ENCODE data around the gene CDK15. TPM values are rescaled to one million over a fixed set of nuclear protein-coding genes. Genes with fewer than 3 reads are reported as not detected.
"Not testable (repeated sequence)": the region's sequence is repeated elsewhere in the genome, so short reads cannot be mapped to it uniquely, and the experiment has no call there.

CDK15 gene
- under 1 TPM; 0.73 to 0.84 TPM for total RNA-seq
- polyA plus RNA-seq (ENCODE audit: insufficient read length in 6 of 6), result under 1 TPM; 0.20 to 0.48 (median 0.38) TPM
- long read RNA-seq, donor 1, result 0 reads
- long read RNA-seq, donor 2, result 0 reads
- long read RNA-seq, donor 3, result 0 reads
- long read RNA-seq, donor 4, result 0 reads
- long read RNA-seq, donor 5, partial matches to known transcripts, result 25 of 25 reads
- long read RNA-seq, donor 5, other reads (novel, unspliced or antisense), result 0 of 25 reads
- long read RNA-seq, donor 6, result 0 reads
- long read RNA-seq, donor 7, result 0 reads
- long read RNA-seq, donor 8, result 0 reads
- long read RNA-seq, donor 9, result 0 reads
- long read RNA-seq, donor 10, result 0 reads
- long read RNA-seq, donor 11, result 0 reads
- long read RNA-seq, donor 12, result 0 reads

GRCh38 chr2:201806442-201807170, at the start of gene CDK15:
TSS of gene CDK15 (plus strand) at chr2:201806537. CDS start at chr2:201806665, 128 bp downstream.
- Histone ChIP-seq H3K36me3 (no peaks in the 10 kb centered on the region), H3K27ac (peak within 1 kb of the TSS in 1 of 2 donors; percentile 42), H3K4me3 (no peak within 1 kb of the TSS), H3K27me3 (peaks cover 0 to 10% of the 10 kb centered on the region in 2 donors), H3K9me3 (no peaks in the 10 kb centered on the region), H3K4me1 (no peaks in the 10 kb centered on the region)
- ATAC-seq (peak; percentile 47), DNase-seq (peak in 1 of 4 donors; percentile 26)
- TF ChIP-seq, protein P1, sequence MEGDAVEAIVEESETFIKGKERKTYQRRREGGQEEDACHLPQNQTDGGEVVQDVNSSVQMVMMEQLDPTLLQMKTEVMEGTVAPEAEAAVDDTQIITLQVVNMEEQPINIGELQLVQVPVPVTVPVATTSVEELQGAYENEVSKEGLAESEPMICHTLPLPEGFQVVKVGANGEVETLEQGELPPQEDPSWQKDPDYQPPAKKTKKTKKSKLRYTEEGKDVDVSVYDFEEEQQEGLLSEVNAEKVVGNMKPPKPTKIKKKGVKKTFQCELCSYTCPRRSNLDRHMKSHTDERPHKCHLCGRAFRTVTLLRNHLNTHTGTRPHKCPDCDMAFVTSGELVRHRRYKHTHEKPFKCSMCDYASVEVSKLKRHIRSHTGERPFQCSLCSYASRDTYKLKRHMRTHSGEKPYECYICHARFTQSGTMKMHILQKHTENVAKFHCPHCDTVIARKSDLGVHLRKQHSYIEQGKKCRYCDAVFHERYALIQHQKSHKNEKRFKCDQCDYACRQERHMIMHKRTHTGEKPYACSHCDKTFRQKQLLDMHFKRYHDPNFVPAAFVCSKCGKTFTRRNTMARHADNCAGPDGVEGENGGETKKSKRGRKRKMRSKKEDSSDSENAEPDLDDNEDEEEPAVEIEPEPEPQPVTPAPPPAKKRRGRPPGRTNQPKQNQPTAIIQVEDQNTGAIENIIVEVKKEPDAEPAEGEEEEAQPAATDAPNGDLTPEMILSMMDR (IDR thresholded peaks at IDR 0.05), result no peak
- intact Hi-C loops (cut with DNase I), result no loop called here

GRCh38 chr2:201758234-201758633, 48.1 kb upstream of the CDK15 start:
- H3K36me3 ChIP-seq, result peaks cover 0 to 36% of the 10 kb centered on the region in 2 donors
- TF ChIP-seq, protein P1 (IDR thresholded peaks at IDR 0.05), result no peak
- no peaks in the 10 kb centered on the region for H3K4me1 ChIP-seq
- no peak for ATAC-seq
- H3K27ac ChIP-seq, result no peak overlapping the region
- H3K27me3 ChIP-seq, result no peaks in the 10 kb centered on the region
- H3K4me3 ChIP-seq, result no peak overlapping the region
- no peaks in the 10 kb centered on the region for H3K9me3 ChIP-seq
- DNase-seq, result no peak
- intact Hi-C loops (cut with DNase I), result no loop called here

GRCh38 chr2:201758873-201759272, 47.5 kb upstream of the CDK15 start:
- ATAC-seq (no peak), DNase-seq (no peak)
- Histone ChIP-seq H3K4me1 (no peaks in the 10 kb centered on the region), H3K9me3 (no peaks in the 10 kb centered on the region), H3K36me3 (peaks cover 0 to 38% of the 10 kb centered on the region in 2 donors), H3K4me3 (no peak overlapping the region), H3K27me3 (no peaks in the 10 kb centered on the region), H3K27ac (no peak overlapping the region)
- intact Hi-C loops (cut with DNase I), result no loop called here
- TF ChIP-seq, protein P1 (IDR thresholded peaks at IDR 0.05), result no peak

DNA sequence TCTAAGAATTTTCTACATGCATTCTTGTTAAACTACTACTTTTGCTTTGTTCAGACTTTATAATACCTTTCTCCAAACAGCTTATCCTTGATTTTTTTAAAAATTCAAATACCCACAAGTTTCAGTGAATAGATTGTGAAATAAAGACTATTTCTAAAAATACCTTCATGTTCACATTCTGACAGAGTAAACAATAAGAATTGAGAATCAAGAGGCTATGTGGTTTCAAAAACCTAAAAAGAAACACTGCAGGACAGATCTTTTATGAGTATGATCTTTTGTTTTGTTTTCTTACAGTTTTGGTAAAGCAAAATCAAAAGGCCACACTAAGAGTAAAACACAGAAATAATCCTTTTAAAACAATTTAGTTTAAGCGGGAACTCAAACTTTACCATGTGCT, 46.8 kb upstream of the CDK15 start:
- Histone ChIP-seq H3K4me1 (no peaks in the 10 kb centered on the region), H3K9me3 (no peaks in the 10 kb centered on the region), H3K4me3 (no peak overlapping the region), H3K27me3 (no peaks in the 10 kb centered on the region), H3K36me3 (peaks cover 0 to 38% of the 10 kb centered on the region in 2 donors), H3K27ac (no peak overlapping the region)
- intact Hi-C loops (cut with DNase I), result no loop called here
- no peak for ATAC-seq
- no peak for DNase-seq
- TF ChIP-seq, protein P1 (IDR thresholded peaks at IDR 0.05), result no peak

DNA sequence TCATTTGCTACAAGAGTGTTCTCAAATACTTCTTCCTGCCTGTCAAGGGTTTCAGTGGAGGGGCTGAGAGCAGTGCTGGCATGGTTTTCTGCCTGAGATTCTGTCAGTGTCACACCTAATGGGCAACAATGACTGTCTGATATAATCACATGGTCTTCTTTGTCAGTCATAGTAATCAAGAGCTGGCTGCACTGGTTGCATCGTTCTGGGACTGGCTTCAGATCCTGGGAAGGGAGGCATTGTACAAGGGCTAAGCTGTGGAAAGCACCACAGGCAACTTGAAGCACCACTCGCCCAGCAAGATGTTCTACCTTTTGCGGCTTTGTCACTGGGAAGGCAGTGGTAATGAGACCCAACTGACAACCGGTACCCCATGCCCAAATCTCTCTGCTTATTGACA, 45.2 kb upstream of the CDK15 start:
- H3K36me3 ChIP-seq, result peaks cover 0 to 49% of the 10 kb centered on the region in 2 donors
- no peak for DNase-seq

DNA sequence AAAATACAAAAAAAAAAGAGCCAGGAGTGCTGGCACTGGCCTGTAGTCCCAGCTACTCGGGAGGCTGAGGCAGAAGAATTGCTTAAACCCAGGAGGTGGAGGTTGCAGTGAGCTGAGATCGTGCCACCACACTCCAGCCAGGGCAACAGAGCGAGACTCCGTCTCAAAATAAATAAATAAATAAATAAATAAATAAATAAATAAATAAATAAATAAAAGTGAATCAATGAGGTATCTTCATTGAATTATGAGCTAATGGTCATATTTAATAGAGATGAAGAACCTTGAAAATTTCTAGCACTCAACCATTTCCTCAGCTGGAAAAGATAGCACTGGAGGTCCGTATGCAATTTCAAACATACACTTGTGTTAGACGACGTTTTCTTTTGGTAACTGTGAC, 41.9 kb upstream of the CDK15 start:
- H3K36me3 ChIP-seq, result peaks cover 0 to 49% of the 10 kb centered on the region in 2 donors
- ATAC-seq, result not testable (repeated sequence)

More for the DNA sequence above, 45.2 kb upstream of the CDK15 start:
- TF ChIP-seq, protein P1 (IDR thresholded peaks at IDR 0.05), result no peak
- no peaks in the 10 kb centered on the region for H3K4me1 ChIP-seq
- intact Hi-C loops (cut with DNase I), result no loop called here
- no peak for ATAC-seq
- no peak overlapping the region for H3K4me3 ChIP-seq
- H3K27ac ChIP-seq, result no peak overlapping the region
- no peaks in the 10 kb centered on the region for H3K27me3 ChIP-seq
- H3K9me3 ChIP-seq, result no peaks in the 10 kb centered on the region

More for the DNA sequence above, 41.9 kb upstream of the CDK15 start:
- H3K9me3 ChIP-seq; DNase-seq; H3K27ac ChIP-seq; H3K4me3 ChIP-seq; H3K27me3 ChIP-seq; H3K4me1 ChIP-seq; intact Hi-C loops (cut with DNase I): not testable (repeated sequence)

Data from left lung (tissue), 14 donors.